K562 (cell line): ENCODE measurements around the gene DNAJB12. TPM values are rescaled to one million over a fixed set of nuclear protein-coding genes. Genes with fewer than 3 reads are reported as not detected.

Experiments
- BACH1 ChIP-seq: fragments of 200-800 bp; sonication (Bioruptor generic); IDR thresholded peaks from 2 replicates; pipeline ENCODE4 v1.6.1; 2016; ENCODE audit warnings: missing genetic modification characterization, missing compliant biosample characterization
- C11orf30 ChIP-seq: fragments of 450-650 bp; IDR thresholded peaks from 2 replicates; pipeline ENCODE4 v1.6.1; 2016; ENCODE audit warnings: low read depth, mild to moderate bottlenecking
- DMBX1 ChIP-seq: fragments of 250-450 bp; sonication (Bioruptor Pico); IDR thresholded peaks from 2 replicates; pipeline ENCODE4 v1.8.0; 2022; ENCODE audit warnings: inconsistent platforms, mild to moderate bottlenecking, moderate library complexity, borderline replicate concordance
- FOXP1 ChIP-seq: sonication (generic); formaldehyde crosslinking; IDR thresholded peaks from 2 replicates; pipeline ENCODE4 v1.8.0; 2022; ENCODE audit warnings: mild to moderate bottlenecking, missing genetic modification reagents
- HDAC2 ChIP-seq: fragments of 450-650 bp; IDR thresholded peaks from 2 replicates; pipeline ENCODE4 v1.6.1; 2016; ENCODE audit warnings: mild to moderate bottlenecking
- HMG20B ChIP-seq: fragments of 250-450 bp; sonication (Bioruptor Pico); IDR thresholded peaks from 2 replicates; pipeline ENCODE4 v1.5.0; 2021; ENCODE audit warnings: mild to moderate bottlenecking
- KHSRP ChIP-seq: fragments of 450-650 bp; IDR thresholded peaks from 2 replicates; pipeline ENCODE4 v1.6.1; 2017
- L3MBTL2 ChIP-seq: fragments of 450-650 bp; IDR thresholded peaks from 2 replicates; pipeline ENCODE4 v1.6.1; 2016; ENCODE audit warnings: mild to moderate bottlenecking, moderate library complexity
- MEIS2 ChIP-seq: fragments of 450-650 bp; IDR thresholded peaks from 2 replicates; pipeline ENCODE4 v1.6.1; 2014; ENCODE audit warnings: mild to moderate bottlenecking; ENCODE audit not compliant: partially characterized antibody
- MTF1 ChIP-seq: fragments of 250-450 bp; sonication (Bioruptor Pico); IDR thresholded peaks from 2 replicates; pipeline ENCODE4 v1.9.0; 2021; ENCODE audit warnings: moderate library complexity, mild to moderate bottlenecking, inconsistent platforms, borderline replicate concordance
- NBN ChIP-seq: fragments of 450-650 bp; IDR thresholded peaks from 2 replicates; pipeline ENCODE4 v1.6.1; 2016; ENCODE audit warnings: low read depth, mild to moderate bottlenecking
- NCOA6 ChIP-seq: fragments of 450-650 bp; IDR thresholded peaks from 2 replicates; pipeline ENCODE4 v1.6.1; 2017; ENCODE audit warnings: mild to moderate bottlenecking
- NELFE ChIP-seq: IDR thresholded peaks from 2 replicates; pipeline ENCODE4 v1.6.1; 2011; ENCODE audit warnings: mild to moderate bottlenecking; ENCODE audit not compliant: insufficient read depth, insufficient read length
- RBM39 ChIP-seq: fragments of 200-400 bp; formaldehyde crosslinking; optimal IDR thresholded peaks from 2 replicates; pipeline ENCODE3; 2018; ENCODE audit warnings: low read depth, low read length
- STAG1 ChIP-seq: sonication (generic); formaldehyde crosslinking; IDR thresholded peaks from 2 replicates; pipeline ENCODE4 v1.5.0; 2020; ENCODE audit warnings: missing genetic modification reagents, borderline replicate concordance
- TCF3 ChIP-seq: sonication (generic); formaldehyde crosslinking; IDR thresholded peaks from 2 replicates; pipeline ENCODE4 v1.4.0; 2020; ENCODE audit warnings: mild to moderate bottlenecking, missing genetic modification reagents
- TOE1 ChIP-seq, 2 experiments: fragments of 450-650 bp in 1 of 2; sonication (generic) in 1 of 2; formaldehyde crosslinking in 1 of 2; IDR thresholded peaks; 2 replicates each; pipeline versions ENCODE4 v1.7.1 to v1.8.0; 2016 to 2022; ENCODE audit warnings: borderline replicate concordance in 2 of 2, mild to moderate bottlenecking in 2 of 2, antibody characterized with exemption in 1 of 2, inconsistent platforms in 1 of 2, low read depth in 1 of 2, missing genetic modification reagents in 1 of 2, moderate library complexity in 1 of 2
- ZNF232 ChIP-seq: sonication (generic); formaldehyde crosslinking; IDR thresholded peaks from 2 replicates; pipeline ENCODE4 v1.8.0; 2022; ENCODE audit warnings: mild to moderate bottlenecking, missing genetic modification reagents
- ZNF431 ChIP-seq: sonication (generic); formaldehyde crosslinking; IDR thresholded peaks from 2 replicates; pipeline ENCODE4 v1.8.0; 2022; ENCODE audit warnings: mild to moderate bottlenecking, missing genetic modification reagents
- polyA plus RNA-seq, 8 experiments: library from polyadenylated mRNA; depleted of rRNA in 4 of 8; stranded (reverse) in 5 of 8; unstranded in 3 of 8; fragments of >200 nt; fragmentation: Nextera tagmentation in 2 of 8; fragmentation: Illumina TruSeq in 1 of 8; extraction: Ambion mirVana in 2 of 8; extraction: Trizol in 1 of 8; gene quantifications; 2 replicates each; pipeline versions ENCODE4 v1.2.1 to v1.2.3, GENCODE V29; 2011 to 2014; ENCODE audit warnings: inconsistent platforms in 1 of 8, missing spikeins in 1 of 8
- total RNA-seq, 7 experiments: library from RNA; depleted of rRNA in 6 of 7; stranded (reverse); fragments of >200 nt in 6 of 7; fragmentation: Illumina TruSeq in 2 of 7; extraction: Trizol in 2 of 7; gene quantifications; 2 replicates each; pipeline versions ENCODE4 v1.2.1 to v1.2.3, GENCODE V29; 2011 to 2021; ENCODE audit warnings: low replicate concordance in 1 of 7
- TF ChIP-seq, protein P1 (sequence below): fragments of 250-450 bp; sonication (Bioruptor Pico); IDR thresholded peaks from 2 replicates; pipeline ENCODE4 v1.8.0; 2022; ENCODE audit warnings: moderate library complexity, mild to moderate bottlenecking, inconsistent platforms
- TF ChIP-seq, protein P2 (sequence below): fragments of 250-450 bp; sonication (Bioruptor Pico); IDR thresholded peaks from 2 replicates; pipeline ENCODE4 v1.9.0; 2021; ENCODE audit warnings: mild to moderate bottlenecking, inconsistent platforms
- TF ChIP-seq, protein P3 (sequence below): IDR thresholded peaks from 2 replicates; pipeline ENCODE4 v1.6.1; 2014; ENCODE audit warnings: antibody characterized with exemption

The DNAJB12 gene
- total and polyA plus RNA-seq, 9 of the 15 experiments (the other 6 are each of a cell fraction or from before 2014, with no cell fraction given): 3.5 to 31.5 (median 20.3) TPM

DNA sequence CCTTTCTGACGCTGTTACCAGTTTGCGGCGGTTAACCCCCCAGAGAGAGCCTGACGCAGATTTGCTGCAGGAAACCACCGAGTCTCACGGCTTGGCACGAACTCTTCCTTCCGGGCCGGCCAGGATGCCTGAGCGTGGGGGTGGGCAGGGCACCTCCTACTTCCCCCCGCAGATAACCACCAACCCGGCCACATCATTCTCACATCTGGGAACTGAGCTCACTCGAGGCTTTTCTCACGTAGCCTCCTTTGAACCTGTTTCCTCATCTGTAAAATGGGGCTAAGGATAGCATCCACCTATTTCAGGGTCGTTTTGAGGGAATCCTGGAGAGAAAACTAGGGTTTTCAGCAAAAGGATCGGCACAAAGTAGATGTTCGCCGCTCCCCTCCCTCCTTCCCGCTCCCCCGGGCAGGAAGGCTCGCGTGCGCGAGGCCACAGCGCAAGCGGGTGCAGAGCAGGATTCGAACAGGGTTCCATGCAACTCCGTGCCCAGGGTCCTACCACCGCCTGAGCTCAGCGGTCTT is 57.4 kb downstream of the DNAJB12 start (continued):
- TF ChIP-seq HMG20B (CRISPR knock-in tag) (peak; percentile 78; the same call in 1 of the 2 replicates), NCOA6 (no peak), ZNF431 (CRISPR knock-in tag) (no peak; the same call in 1 of the 2 replicates), RBM39 (no peak), NELFE (no peak), HDAC2 (peak; percentile 96), DMBX1 (CRISPR knock-in tag) (peak; percentile 74; the same call in 1 of the 2 replicates), MEIS2 (no peak), STAG1 (no peak), NBN (peak; percentile 78; the same call in 1 of the 2 replicates), KHSRP (no peak), TOE1 (IDR thresholded peaks at IDR 0.05; ENCODE audit: borderline replicate concordance) (peak; percentile 61), TOE1 (CRISPR knock-in tag; IDR thresholded peaks at IDR 0.05; ENCODE audit: borderline replicate concordance, low read depth) (no peak), MTF1 (CRISPR knock-in tag) (no peak), L3MBTL2 (peak; percentile 78), ZNF232 (CRISPR knock-in tag) (0 out of 2 replicates have a peak, but pooled peaks have one; percentile 37), BACH1 (tag) (peak; percentile 74; the same call in 1 of the 2 replicates), C11orf30 (no peak), TCF3 (CRISPR knock-in tag) (peak; percentile 58; the same call in 1 of the 2 replicates), FOXP1 (CRISPR knock-in tag) (peak; percentile 1; the same call in 1 of the 2 replicates)
- TF ChIP-seq, protein P1, sequence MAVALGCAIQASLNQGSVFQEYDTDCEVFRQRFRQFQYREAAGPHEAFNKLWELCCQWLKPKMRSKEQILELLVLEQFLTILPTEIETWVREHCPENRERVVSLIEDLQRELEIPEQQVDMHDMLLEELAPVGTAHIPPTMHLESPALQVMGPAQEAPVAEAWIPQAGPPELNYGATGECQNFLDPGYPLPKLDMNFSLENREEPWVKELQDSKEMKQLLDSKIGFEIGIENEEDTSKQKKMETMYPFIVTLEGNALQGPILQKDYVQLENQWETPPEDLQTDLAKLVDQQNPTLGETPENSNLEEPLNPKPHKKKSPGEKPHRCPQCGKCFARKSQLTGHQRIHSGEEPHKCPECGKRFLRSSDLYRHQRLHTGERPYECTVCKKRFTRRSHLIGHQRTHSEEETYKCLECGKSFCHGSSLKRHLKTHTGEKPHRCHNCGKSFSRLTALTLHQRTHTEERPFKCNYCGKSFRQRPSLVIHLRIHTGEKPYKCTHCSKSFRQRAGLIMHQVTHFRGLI (CRISPR knock-in tag): no peak
- TF ChIP-seq, protein P2, sequence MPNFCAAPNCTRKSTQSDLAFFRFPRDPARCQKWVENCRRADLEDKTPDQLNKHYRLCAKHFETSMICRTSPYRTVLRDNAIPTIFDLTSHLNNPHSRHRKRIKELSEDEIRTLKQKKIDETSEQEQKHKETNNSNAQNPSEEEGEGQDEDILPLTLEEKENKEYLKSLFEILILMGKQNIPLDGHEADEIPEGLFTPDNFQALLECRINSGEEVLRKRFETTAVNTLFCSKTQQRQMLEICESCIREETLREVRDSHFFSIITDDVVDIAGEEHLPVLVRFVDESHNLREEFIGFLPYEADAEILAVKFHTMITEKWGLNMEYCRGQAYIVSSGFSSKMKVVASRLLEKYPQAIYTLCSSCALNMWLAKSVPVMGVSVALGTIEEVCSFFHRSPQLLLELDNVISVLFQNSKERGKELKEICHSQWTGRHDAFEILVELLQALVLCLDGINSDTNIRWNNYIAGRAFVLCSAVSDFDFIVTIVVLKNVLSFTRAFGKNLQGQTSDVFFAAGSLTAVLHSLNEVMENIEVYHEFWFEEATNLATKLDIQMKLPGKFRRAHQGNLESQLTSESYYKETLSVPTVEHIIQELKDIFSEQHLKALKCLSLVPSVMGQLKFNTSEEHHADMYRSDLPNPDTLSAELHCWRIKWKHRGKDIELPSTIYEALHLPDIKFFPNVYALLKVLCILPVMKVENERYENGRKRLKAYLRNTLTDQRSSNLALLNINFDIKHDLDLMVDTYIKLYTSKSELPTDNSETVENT (CRISPR knock-in tag): no peak
- TF ChIP-seq, protein P3, sequence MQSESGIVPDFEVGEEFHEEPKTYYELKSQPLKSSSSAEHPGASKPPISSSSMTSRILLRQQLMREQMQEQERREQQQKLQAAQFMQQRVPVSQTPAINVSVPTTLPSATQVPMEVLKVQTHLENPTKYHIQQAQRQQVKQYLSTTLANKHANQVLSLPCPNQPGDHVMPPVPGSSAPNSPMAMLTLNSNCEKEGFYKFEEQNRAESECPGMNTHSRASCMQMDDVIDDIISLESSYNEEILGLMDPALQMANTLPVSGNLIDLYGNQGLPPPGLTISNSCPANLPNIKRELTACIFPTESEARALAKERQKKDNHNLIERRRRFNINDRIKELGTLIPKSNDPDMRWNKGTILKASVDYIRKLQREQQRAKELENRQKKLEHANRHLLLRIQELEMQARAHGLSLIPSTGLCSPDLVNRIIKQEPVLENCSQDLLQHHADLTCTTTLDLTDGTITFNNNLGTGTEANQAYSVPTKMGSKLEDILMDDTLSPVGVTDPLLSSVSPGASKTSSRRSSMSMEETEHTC: no peak
